Activated CD8-positive, alpha-beta memory T cell treated with anti-CD3 and anti-CD28 coated beads, Interleukin-2, amount 50 U/mL, for 1 hour (primary cell): Measurements from ENCODE around the gene KCNA4.
"Not testable (repeated sequence)": the region's sequence is repeated elsewhere in the genome, so short reads cannot be mapped to it uniquely, and the experiment has no call there.

Experiments
- DNase-seq: peaks from one replicate; pipeline ENCODE4 v3.0.0-alpha.2; 2020; ENCODE audit errors: extremely low read depth

KCNA4 gene

GRCh38 chr11:30000986-30001750, 15.7 kb downstream of the KCNA4 start:
- DNase-seq = no peak

DNA sequence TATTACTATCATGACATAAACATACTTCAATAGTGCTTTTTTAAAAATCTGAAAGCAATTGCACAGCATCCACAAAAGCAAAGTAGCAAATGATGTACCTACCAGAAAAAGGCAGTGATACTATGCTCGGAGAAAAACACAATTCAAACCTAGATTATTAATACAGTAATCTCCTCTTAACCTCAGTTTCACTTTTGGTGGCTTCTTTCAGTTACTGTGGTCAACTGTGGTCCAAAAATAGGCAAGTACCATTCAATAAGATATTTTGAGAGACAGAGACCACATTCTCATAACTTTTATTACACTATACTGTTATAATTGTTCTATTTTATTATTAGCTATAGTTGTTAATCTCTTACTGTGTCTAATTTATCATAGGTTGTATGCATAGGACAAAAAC, 20.8 kb downstream of the KCNA4 start:
- DNase-seq = no peak

GRCh38 chr11:29989174-29989970, 27.5 kb downstream of the KCNA4 start:
- no peak for DNase-seq

GRCh38 chr11:29985248-29985647, 31.6 kb downstream of the KCNA4 start:
- DNase-seq = no peak

DNA sequence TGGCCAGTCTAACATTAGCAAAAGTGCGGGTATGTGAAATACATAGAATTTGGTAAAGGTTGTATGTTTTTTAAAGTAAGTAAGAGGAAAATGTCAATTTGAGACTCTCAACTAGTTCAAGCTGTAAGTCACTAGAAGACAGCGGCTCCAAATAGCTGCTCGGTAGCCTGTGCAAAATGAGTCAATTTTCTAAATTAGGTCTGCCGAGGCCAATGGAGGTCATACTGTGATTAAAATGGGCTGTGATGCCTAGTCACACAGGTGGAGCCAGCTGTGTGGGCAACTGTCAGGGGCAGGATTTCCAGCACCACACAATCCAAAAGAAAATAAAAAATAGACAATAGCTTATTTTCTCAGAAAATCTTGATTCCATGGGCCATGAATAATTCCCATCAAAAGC, 32.3 kb downstream of the KCNA4 start:
- no peak for DNase-seq

GRCh38 chr11:29978549-29978948, 38.3 kb downstream of the KCNA4 start:
- no peak for DNase-seq

- DNase-seq = not testable (repeated sequence)
These were observed 41.2 kb downstream of the KCNA4 start for GRCh38 chr11:29975580-29975979.

GRCh38 chr11:29963796-29964195, 53.0 kb downstream of the KCNA4 start:
- DNase-seq = no peak

- no peak for DNase-seq
These were observed 53.8 kb downstream of the KCNA4 start for GRCh38 chr11:29963036-29963435.

DNA sequence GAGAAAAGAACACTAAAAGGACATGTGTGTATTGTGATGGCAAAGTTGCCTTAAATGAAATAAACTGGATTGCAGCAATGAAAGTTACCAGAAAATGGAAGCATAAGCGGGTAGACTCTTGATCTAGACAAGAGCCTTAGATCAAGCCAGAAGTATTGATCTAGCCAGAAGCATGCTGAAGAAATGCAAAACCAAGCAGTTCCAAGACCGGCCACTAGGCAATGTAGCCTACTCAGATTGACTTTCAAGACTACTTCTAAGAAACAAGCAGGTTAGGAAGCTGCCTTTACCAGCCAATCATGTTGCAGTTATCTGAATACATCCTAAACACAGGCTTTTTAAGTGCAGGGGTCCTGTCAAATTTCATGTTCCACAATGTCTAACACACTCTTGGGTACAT, 54.6 kb downstream of the KCNA4 start:
- DNase-seq = no peak
